CD4-positive, alpha-beta T cell (primary cell): ENCODE results near the gene PRRX2. TPM values are rescaled to one million over a fixed set of nuclear protein-coding genes. Genes with fewer than 3 reads are reported as not detected.

Experiments used
- ATAC-seq: fragments of 200-7000 bp; cut with Tn5 transposase; one replicate; pipeline ENCODE4 v1.10.0; 2022; ENCODE audit warnings: mild to moderate bottlenecking; ENCODE audit not compliant: poor library complexity
- CTCF ChIA-PET: fragments of 350-600 bp; sonication (Branson Sonifier 250); formaldehyde crosslinking; loops from one replicate; lab custom pipeline; 2021; ENCODE audit warnings: antibody characterized with exemption, inconsistent platforms; lab: Charles Lee
- POLR2A ChIA-PET: fragments of 350-600 bp; sonication (Branson Sonifier 250); formaldehyde crosslinking; loops from one replicate; lab custom pipeline; 2021; ENCODE audit warnings: antibody characterized with exemption, inconsistent platforms; lab: Charles Lee
- DNase-seq, 14 experiments: peaks; one replicate each; pipeline ENCODE4 v3.0.0-alpha.2; 2013 to 2020; ENCODE audit warnings: mixed read lengths in 2 of 14
- H3K27ac ChIP-seq, 2 donors: one replicate each; pipeline versions ENCODE4 v1.5.1 to v1.7.0; 2013; ENCODE audit warnings: low read length in 2 of 2, low read depth in 1 of 2, mild to moderate bottlenecking in 1 of 2
- H3K27me3 ChIP-seq, 2 experiments: 1 replicate in 1 of 2; 2 replicates in 1 of 2; pipeline versions ENCODE4 v1.6.1 to v1.7.0; 2013; ENCODE audit warnings: low read length in 2 of 2, control low read depth in 1 of 2, mild to moderate bottlenecking in 1 of 2, moderate library complexity in 1 of 2; ENCODE audit not compliant: insufficient read depth in 2 of 2, control insufficient read depth in 1 of 2
- H3K36me3 ChIP-seq: one replicate; pipeline ENCODE4 v1.6.1; 2013; ENCODE audit warnings: low read length, control low read depth; ENCODE audit not compliant: insufficient read depth
- H3K4me1 ChIP-seq: one replicate; pipeline ENCODE4 v1.6.1; 2013; ENCODE audit warnings: low read length, control low read depth; ENCODE audit not compliant: insufficient read depth
- H3K4me3 ChIP-seq: one replicate; pipeline ENCODE4 v1.5.1; 2013; ENCODE audit warnings: mild to moderate bottlenecking, low read length, moderate library complexity
- H3K9me3 ChIP-seq, 2 experiments: 1 replicate in 1 of 2; 2 replicates in 1 of 2; pipeline versions ENCODE4 v1.6.1 to v1.7.0; 2013; ENCODE audit warnings: low read length in 2 of 2, mild to moderate bottlenecking in 2 of 2, control low read depth in 1 of 2, moderate library complexity in 1 of 2; ENCODE audit not compliant: control insufficient read depth in 1 of 2, insufficient read depth in 1 of 2
- H3K27ac Mint-ChIP-seq: one replicate; pipeline ENCODE4 v1.8.0; 2020; ENCODE audit warnings: mixed read lengths
- H3K27me3 Mint-ChIP-seq: one replicate; pipeline ENCODE4 v1.8.0; 2021; ENCODE audit warnings: mixed read lengths
- H3K36me3 Mint-ChIP-seq: one replicate; pipeline ENCODE4 v1.8.0; 2021; ENCODE audit warnings: low read depth, mixed read lengths
- H3K4me1 Mint-ChIP-seq: one replicate; pipeline ENCODE4 v1.8.0; 2021; ENCODE audit warnings: low read depth, mixed read lengths
- H3K4me3 Mint-ChIP-seq: one replicate; pipeline ENCODE4 v1.8.0; 2020; ENCODE audit warnings: mild to moderate bottlenecking, mixed read lengths
- H3K9me3 Mint-ChIP-seq: one replicate; pipeline ENCODE4 v1.8.0; 2020; ENCODE audit warnings: mixed read lengths
- CTCF ChIP-seq: fragments of 200-600 bp; IDR thresholded peaks from one replicate; pipeline ENCODE4 v1.8.0; 2022; ENCODE audit warnings: antibody characterized with exemption, mild to moderate bottlenecking
- intact Hi-C, 2 experiments: fragments of 100-400 bp; cut with DNase I in 1 of 2; cut with micrococcal nuclease in 1 of 2; formaldehyde crosslinking; loops; one replicate each; pipeline versions ENCODE4 v1.15.1 to v1.9.0; 2023 to 2025; cut with DNase I, micrococcal nuclease
- total RNA-seq, 174 experiments: library from RNA in 2 of 174; stranded (reverse) in 2 of 174; gene quantifications; one replicate each; pipeline ENCODE4 v1.2.3 and lab custom pipeline; 2021 to 2026

PRRX2 gene
- total RNA-seq, 2 experiments from 2014 or later, result not detected

- Histone ChIP-seq H3K4me3 (no peak overlapping the region), H3K4me1 (no peaks in the 10 kb centered on the region), H3K27me3 (peaks cover 0 to 6% of the 10 kb centered on the region in 2 experiments), H3K9me3 (no peaks in the 10 kb centered on the region), H3K27ac (no peak overlapping the region), H3K36me3 (no peaks in the 10 kb centered on the region)
- Mint-ChIP-seq H3K27me3 (peaks cover 24% of the 10 kb centered on the region), H3K9me3 (no peaks in the 10 kb centered on the region), H3K27ac (no peak overlapping the region), H3K4me1 (no peaks in the 10 kb centered on the region), H3K4me3 (no peak overlapping the region), H3K36me3 (no peaks in the 10 kb centered on the region)
- ChIA-PET POLR2A (no interaction called here), CTCF (no interaction called here)
- intact Hi-C loops, result no loop called here
- ATAC-seq, result no peak
- DNase-seq, result no peak
- TF ChIP-seq CTCF, result no peak
Observed at GRCh38 chr9:129676287-129676686, 10.8 kb downstream of the PRRX2 start.

GRCh38 chr9:129676975-129677374, 11.5 kb downstream of the PRRX2 start:
- H3K27ac Mint-ChIP-seq, result no peak overlapping the region
- ATAC-seq, result no peak
- Histone ChIP-seq H3K27ac (no peak overlapping the region), H3K9me3 (no peaks in the 10 kb centered on the region), H3K4me1 (no peaks in the 10 kb centered on the region), H3K36me3 (no peaks in the 10 kb centered on the region), H3K27me3 (peaks cover 0 to 10% of the 10 kb centered on the region in 2 experiments), H3K4me3 (no peak overlapping the region)
- H3K27me3 Mint-ChIP-seq, result peaks cover 24% of the 10 kb centered on the region
- intact Hi-C loops, result no loop called here
- H3K4me1 Mint-ChIP-seq, result no peaks in the 10 kb centered on the region
- no peaks in the 10 kb centered on the region for H3K9me3 Mint-ChIP-seq
- DNase-seq, result no peak
- H3K36me3 Mint-ChIP-seq, result no peaks in the 10 kb centered on the region
- POLR2A ChIA-PET, result no interaction called here
- H3K4me3 Mint-ChIP-seq, result no peak overlapping the region
- CTCF ChIA-PET, result no interaction called here
- no peak for TF ChIP-seq CTCF

- Histone ChIP-seq H3K36me3 (no peaks in the 10 kb centered on the region), H3K27me3 (peaks cover 0 to 13% of the 10 kb centered on the region in 2 experiments), H3K27ac (no peak overlapping the region), H3K4me3 (no peak overlapping the region), H3K4me1 (no peaks in the 10 kb centered on the region), H3K9me3 (no peaks in the 10 kb centered on the region)
- ATAC-seq (no peak), DNase-seq (no peak)
- Mint-ChIP-seq H3K9me3 (no peaks in the 10 kb centered on the region), H3K27ac (no peak overlapping the region), H3K4me3 (no peak overlapping the region), H3K27me3 (peaks cover 24% of the 10 kb centered on the region), H3K4me1 (no peaks in the 10 kb centered on the region), H3K36me3 (no peaks in the 10 kb centered on the region)
- POLR2A ChIA-PET, result no interaction called here
- TF ChIP-seq CTCF, result no peak
- intact Hi-C loops, result no loop called here
- CTCF ChIA-PET, result no interaction called here
Observed at GRCh38 chr9:129677456-129677855, 12.0 kb downstream of the PRRX2 start.
